HS-27A (cell line): ENCODE results near the gene GOLGA5.
"Not testable (repeated sequence)": the region's sequence is repeated elsewhere in the genome, so short reads cannot be mapped to it uniquely, and the experiment has no call there.

Source experiments
- DNase-seq: peaks from one replicate; pipeline ENCODE4 v3.0.0-alpha.2; 2012; ENCODE audit warnings: low read depth, missing footprints

The GOLGA5 gene, protein sequence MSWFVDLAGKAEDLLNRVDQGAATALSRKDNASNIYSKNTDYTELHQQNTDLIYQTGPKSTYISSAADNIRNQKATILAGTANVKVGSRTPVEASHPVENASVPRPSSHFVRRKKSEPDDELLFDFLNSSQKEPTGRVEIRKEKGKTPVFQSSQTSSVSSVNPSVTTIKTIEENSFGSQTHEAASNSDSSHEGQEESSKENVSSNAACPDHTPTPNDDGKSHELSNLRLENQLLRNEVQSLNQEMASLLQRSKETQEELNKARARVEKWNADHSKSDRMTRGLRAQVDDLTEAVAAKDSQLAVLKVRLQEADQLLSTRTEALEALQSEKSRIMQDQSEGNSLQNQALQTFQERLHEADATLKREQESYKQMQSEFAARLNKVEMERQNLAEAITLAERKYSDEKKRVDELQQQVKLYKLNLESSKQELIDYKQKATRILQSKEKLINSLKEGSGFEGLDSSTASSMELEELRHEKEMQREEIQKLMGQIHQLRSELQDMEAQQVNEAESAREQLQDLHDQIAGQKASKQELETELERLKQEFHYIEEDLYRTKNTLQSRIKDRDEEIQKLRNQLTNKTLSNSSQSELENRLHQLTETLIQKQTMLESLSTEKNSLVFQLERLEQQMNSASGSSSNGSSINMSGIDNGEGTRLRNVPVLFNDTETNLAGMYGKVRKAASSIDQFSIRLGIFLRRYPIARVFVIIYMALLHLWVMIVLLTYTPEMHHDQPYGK

DNA sequence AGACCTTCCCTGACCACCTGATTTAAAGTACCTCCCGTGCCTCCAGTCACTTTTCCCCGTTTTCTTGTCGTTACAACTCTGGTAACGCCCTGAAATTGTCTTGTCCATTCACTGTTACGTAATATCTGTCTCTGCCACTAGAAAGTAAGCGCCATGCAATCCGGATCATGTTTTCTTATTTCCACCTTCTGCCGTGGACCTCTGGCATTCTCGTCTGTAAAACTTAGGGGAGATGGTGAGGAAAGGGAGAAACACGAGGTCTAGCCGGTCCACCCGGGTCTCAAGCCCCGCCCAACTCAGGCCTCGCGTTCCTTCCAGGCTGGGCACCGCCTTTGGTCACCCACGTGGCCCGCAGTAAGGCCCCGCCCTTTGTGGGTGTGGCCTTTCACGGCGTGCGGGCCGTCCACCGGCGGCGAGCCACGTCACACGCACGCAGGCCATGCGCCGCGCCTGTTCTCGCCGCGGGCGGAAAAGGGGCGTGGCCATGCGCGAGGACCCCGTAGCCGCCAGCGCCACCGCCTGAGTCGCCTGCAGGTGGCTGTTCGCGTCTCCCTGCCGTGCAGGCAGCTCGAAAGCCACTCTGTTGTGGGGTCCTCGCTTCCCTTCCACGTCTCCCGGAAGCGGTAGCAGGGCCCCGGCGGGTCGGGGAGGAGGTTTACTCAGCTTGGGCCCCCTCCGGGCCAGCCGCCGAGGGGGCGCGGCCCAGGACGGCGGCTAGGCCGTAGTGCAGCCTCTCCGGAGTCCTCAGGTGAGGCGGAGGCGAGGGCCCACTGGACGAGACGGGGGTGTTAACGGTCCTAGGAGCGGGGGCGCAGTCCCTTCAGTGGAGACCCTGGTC, at the start of gene GOLGA5:
Gene GOLGA5 (plus strand): TSS at position 597 of the 838 bp plus-strand sequence. CDS start 3,133 bp downstream, outside the sequence.
- DNase-seq = peak; percentile 93

DNA sequence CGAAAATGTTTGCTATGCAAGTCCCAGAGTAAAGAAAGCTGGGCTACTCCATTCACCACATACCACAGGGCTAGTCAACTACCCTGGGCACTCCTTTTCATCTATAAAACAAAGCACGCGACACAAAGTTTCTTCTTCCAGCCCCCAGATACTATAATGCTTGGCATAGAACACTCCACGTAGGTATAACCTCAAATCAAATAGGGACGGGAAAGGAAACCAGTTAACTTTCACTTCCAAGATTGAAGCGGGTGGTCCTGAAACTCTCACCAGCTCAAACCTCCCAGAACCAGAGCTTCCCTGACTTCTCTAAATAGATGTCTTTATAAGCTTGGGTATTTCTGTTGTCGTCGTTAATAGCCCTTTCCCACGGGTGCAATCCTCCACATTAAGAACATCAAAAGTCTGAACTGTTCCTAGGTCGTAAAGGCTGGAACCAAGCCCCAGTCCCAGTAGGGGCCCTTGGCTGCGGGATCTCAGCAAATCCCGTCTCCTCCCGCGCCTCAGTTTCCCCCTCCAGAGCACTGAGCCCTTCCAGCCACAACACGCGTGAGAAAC, 46.3 kb upstream of the GOLGA5 start:
- DNase-seq = no peak

DNA sequence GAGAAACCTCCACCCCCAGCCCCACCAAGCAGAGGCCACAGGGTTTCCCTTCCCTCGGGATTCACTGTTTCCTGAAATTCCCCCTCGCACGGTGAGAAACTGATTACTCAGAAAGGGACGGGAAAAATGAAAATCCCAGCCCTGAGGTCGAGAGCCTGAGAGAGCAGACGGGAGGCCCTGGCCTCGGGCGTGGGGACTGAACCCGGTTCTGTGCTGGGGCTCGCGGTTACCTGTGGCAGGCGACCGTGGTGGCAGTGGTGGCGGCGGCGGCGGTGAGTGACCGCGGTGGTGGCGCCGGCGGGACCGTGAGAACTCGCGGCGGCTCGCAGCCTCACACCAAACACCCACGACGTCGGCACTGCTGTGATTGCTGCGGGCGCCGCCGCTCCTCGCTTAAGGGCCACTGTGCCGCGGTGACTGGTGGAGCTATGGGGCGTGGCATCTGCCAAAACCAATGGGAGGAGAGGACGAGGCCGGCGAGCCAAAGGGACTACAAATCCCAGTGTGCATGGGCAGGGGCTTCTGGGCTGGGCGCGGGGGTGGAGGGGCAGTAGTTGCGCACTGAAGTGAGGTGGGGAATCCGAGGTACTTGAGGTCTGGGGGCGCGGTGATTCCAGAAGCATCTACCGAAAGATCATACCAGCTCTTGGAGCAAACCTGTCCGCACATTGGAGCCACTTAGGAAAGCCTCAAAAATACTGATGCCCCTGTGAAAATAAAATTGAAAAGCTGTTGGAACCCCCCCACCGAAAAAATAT, 45.7 kb upstream of the GOLGA5 start, which contains the start of gene LGMN:
Gene LGMN (minus strand): TSS at position 369 of the 758 bp plus-strand sequence. CDS start 15,841 bp downstream, outside the sequence.
- peak; percentile 70 for DNase-seq

DNA sequence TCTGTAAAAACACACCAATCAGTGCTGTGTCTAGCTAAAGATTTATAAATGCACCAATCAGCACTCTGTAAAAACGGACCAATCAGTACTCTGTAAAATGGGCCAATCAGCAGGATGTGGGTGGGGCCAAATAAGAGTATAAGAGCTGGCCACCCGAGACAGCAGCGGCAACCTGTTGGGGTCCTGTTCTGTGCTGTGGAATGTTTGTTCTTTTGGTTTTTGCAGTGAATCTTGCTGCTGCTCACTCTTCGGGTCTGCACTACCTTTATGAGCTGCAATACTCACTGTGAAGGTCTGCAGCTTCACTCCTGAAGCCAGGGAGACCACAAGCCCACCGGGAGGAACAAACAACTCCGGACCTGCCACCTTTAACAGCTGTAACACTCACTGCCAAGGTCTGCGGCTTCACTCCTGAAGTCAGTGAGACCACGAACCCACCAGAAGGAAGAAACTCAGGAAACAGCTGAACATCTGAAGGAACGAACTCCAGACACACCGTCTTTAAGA, 43.8 kb upstream of the GOLGA5 start:
- DNase-seq = not testable (repeated sequence)

DNA sequence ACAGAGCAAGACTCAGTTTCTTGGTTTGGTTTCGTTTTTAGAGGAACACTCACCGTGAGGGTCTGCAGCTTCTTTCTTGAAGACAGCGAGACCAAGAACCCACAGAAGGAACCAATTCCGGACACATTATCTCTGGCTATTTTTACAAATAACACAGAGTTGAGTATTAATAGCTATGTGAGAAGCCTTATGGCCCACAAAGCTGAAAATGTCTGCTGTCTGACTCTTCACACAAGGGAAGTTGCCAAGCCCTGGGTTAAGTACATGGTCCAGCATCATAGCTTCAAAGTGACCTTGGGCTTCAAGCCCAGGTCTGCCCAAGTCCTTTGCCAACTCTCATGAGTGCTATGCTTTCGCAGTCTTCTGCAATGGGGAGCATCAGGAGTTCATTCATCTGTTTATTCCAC, 43.1 kb upstream of the GOLGA5 start:
- no peak for DNase-seq

DNA sequence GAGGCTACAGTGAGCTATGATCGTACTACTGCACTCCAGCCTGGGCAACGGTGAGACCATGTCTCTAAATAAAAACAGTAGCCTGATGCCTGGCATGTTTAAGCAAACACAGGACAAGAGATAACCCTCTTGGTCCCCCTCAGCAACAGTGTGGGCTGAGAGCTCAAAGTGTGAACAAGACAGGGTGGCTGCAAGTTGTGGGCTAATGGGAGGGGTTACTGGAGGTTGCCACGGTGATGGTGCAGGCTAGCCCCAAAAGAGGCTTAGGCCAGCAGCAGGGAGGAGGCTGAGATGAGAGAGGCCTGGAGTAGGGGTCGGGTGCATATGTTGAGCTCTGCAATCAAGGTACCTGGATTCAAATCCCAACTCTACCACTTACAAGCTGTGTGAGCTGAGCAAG, 42.3 kb upstream of the GOLGA5 start:
- no peak for DNase-seq

DNA sequence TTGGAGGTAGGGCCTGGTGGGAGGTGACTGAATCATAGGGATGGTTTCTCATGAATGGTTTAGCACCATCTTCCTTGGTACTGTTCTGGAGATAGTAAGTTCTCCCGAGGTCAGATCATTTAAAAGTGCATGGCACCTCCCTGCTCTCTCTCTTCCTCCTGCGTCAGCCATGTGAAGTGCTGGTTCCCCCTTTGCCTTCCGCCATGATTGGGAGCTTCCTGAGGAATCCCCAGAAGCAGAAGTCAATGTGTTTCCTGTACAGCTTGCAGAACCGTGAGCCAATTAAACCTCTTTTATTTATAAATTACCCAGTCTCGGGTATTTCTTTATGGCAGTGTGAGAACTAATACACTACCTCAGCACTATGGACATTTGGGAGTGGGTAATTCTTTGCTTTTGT, 40.9 kb upstream of the GOLGA5 start:
- DNase-seq = no peak

DNA sequence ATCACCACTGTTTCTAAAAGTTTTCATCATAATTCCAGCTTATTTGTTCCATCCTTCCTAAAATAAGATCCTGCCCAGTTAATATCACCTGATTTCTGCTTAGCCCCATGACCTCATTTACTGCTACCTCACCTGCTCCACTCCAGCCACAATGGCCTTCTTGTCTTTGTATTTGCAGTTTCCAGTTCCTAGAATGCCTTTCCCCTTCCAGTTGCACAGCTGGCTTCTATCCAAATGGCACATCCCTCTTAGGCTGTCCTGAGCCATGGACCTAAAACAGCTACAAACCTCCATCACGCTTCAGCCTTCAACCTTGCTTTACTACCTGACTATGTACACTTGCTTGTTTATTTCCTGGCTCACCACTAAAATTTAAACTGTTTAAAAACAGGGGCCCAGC, 39.1 kb upstream of the GOLGA5 start:
- no peak for DNase-seq

DNA sequence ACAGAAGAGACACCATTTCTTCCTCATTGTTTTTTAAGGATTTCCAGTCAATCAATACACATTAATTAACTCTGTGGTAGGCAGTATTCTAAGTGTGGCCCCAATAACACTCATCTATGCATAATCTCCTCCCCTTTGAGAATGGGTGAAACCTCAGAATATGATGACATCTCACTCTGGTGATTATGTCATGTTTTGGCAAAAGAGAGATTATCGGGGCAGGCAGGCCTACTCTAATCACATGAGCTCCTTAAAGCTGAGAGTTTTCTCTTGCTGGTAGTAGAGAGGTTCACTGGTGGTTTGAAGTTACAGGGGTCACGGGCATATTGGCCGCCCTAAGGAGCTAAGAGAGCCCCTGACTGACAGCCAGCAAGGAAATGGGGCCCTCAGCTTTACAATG, 38.6 kb upstream of the GOLGA5 start:
- no peak for DNase-seq

DNA sequence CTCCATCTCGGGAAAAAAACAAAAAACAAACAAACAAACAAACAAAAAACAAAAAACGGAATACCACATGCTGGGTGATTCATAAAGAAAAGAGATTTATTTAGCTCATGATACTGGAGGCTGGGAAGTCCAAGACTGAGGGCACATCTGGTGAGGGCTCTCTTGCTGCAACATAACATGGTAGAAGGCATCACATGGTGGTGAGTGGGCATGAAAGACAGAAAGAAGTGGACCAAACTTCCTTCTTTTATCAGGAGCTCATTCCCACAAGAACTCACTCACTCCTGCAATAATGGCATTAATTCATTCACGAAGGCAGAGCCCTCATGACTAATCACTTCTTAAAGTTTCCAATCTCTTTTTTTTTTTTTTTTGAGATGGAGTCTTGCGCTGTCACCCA, 37.7 kb upstream of the GOLGA5 start:
- DNase-seq = no peak

DNA sequence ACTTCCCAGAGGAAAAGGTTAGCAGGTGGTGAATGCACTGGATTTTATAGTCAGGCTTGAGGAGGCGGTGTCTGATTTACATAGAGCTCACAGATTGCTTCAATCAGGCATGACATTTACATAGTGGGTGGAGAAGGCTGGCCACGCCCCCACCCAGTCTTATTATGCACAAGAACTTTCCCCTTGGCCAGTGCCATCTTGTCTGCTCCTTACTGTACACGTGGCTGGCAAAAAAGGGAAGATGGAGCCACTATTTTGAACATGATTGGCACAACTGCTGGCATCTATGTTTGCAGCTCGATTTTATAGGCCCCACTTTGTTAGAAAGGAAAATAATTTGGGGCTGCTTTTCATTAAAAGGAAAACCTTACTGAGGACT, 34.8 kb upstream of the GOLGA5 start:
- no peak for DNase-seq

DNA sequence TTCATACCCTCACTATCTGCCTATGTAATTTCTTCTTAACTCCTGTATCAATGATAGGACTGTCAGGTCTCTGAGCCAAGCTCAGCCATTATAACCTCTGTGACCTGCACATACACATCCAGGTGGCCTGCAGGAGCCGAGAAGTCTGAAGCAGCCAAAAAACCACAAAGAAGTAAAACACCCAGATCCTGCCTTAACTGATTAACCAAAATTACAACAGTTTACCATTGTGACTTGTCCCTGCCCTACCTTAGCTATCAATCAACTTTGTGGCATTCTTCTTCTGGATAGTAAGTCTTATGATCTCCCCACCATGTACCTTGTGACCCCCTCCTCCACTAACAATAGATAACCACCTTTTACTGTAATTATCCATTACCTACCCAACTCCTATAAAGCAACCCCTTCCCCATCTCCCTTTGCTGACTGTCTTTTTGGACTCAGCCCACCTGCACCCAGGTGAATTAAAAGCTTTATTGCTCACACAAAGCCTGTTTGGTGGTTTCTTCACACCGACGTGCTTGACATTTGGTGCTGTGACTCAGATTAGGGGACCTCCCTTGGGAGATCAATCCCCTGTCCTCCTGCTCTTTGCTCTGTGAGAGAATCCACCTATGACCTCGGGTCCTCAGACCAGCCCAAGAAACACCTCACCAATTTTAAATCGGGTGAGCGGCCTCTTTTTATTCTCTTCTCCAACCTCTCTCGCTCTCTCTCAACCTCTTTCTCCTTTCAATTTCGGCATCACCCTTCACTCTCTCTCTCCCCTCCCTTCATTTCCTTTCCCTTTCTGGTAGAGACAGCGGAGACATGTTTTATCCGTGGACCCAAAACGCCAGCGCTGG, 34.2 kb upstream of the GOLGA5 start:
- no peak for DNase-seq

DNA sequence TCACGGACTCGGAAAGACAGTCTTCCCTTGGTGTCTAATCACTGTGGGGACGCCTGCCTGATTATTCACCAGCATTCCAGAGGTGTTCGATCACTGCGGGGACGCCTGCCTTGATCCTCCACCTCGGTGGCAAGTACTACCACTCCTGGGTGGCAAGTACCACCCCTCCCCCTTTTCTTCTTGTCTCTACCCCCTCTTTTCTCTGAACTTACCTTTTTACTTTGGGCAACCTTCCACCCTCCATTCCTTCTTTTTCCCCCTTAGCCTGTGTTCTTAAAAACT, 33.6 kb upstream of the GOLGA5 start:
- DNase-seq = no peak

DNA sequence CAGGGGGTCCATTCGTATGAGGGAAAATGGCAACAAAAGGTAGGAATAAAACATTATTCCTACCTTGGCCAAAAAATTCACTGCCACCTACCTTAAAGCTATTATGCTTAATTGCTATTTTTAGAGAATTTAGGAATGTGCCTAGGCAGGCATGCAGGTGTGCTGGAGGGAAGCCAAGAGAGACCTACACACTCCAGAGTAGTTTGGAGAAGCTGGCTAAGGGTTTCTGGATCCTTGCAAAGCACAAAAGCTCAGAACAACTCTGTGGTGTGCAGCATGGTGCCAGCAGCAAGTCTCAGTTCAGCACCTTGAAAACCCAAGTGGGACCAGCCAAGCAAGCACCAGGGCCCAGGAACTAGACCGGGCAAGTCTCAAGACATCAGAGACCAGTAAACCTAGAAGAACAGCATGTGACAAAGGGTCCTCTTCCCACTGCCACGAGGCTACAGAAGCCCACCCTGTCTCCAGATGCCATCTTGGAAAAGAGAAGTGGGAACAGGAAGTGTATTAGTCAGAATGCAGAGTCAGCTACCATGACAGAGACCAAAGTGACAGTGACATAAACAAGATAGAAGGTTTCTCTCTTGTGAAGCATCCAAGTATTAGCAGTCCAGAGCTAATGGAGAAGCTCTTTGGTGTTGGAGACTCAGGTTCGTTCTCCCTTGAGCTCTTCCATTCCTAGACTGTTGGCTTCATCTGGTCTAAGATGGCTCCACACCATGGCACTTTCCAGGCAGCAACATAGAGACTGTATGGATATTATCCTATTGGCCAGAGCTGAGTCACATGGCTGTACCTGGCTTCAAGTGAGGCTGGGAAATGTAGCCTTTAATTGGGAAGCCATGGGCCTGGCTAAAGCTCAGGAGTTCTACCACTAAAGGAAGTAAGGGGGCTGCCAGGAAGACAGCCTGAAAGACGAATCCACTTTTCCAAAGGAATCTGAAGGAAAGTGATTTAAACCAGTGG, 30.2 kb upstream of the GOLGA5 start:
- DNase-seq = not testable (repeated sequence)

DNA sequence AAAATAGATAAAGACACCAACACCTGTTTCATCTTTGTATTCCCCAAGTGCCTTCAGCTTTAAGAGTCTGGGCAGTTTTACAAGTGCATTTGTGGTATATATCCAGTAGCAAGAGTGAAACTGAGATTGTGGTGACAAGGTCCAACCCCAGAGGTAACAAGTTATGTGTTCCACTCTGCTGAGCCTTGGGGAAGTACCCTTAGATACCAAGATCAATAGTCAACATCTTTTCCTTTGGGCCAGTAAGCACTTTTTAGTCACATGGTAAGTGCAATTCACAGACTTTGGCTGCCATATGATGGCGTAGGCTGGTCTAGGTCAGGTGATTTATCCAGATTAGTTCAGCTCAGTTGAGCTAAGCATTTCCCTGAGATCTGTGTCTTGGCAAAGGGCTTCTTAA, 25.9 kb upstream of the GOLGA5 start:
- not testable (repeated sequence) for DNase-seq

DNA sequence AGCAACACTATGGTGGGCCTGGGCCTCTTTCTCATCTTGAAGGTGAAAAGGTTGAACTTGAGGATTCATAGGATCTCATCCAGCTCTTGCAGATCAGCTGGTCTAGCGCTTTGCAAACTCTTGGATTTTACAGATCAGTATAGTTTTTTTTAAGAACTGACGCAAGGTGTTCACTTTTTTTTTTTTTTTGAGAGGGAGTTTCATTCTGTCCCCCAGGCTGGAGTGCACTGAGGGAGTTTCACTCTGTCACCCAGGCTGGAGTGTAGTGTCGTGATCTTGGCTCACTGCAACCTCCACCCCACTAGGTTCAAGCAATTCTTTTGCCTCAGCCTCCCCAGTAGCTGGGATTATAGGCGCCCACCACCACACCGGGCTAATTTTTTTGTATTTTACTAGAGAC, 25.3 kb upstream of the GOLGA5 start:
- no peak for DNase-seq

DNA sequence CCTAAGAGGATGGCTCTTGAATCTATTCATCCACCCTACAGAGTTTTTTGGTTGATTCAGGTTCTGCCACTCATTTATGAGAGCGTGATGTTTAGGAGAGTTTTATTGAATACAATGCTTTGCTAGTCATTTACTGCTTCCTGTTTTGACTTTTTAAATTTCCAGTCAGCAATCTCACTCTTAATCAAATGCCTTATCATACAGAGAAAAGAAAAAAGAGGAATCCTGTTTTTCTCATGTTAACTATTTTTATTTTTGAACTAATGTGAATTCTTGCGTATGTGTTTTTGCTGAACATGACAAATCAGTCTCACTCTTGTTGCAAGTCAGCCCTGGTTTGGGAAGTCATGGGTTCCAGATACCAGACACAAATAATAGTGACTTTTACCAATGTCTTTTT, 23.6 kb upstream of the GOLGA5 start:
- DNase-seq = no peak

DNA sequence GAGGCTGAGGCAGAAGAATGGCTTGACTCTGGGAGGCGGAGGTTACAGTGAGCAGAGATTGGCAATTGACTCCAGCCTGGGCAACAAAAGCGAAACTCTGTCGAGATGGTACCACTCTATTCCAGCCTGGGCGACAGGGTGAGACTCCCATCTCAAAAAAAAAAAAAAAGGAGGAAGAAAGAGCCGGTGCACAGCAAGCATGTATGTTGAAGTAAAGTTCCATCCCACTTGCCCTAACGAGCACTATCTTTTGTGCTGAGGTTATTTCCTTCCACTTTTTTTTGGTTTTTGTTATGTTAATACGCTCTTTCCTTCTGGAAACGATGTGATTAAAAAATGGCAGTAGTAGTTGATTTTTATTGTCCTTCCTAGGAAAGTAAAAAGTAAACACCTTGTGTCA, 19.5 kb upstream of the GOLGA5 start:
- no peak for DNase-seq

DNA sequence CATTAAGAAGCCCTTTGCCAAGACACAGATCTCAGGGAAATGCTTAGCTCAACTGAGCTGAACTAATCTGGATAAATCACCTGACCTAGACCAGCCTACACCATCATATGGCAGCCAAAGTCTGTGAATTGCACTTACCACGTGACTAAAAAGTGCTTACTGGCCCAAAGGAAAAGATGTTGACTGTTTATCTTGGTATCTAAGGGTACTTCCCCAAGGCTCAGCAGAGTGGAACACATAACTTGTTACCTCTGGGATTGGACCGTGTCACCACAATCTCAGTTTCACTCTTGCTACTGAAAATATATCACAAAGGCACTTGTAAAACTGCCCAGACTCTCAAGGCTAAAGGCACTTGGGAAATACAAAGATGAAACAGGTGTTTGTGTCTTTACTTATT, 18.8 kb upstream of the GOLGA5 start:
- not testable (repeated sequence) for DNase-seq
